ENCODE measurements around the gene LCAT. TPM values are rescaled to one million over a fixed set of nuclear protein-coding genes. Genes with fewer than 3 reads are reported as not detected.

Gene LCAT
- total and polyA plus RNA-seq, 5 experiments from 2014 or later = 0.52 to 14.7 (median 0.84) TPM

DNA sequence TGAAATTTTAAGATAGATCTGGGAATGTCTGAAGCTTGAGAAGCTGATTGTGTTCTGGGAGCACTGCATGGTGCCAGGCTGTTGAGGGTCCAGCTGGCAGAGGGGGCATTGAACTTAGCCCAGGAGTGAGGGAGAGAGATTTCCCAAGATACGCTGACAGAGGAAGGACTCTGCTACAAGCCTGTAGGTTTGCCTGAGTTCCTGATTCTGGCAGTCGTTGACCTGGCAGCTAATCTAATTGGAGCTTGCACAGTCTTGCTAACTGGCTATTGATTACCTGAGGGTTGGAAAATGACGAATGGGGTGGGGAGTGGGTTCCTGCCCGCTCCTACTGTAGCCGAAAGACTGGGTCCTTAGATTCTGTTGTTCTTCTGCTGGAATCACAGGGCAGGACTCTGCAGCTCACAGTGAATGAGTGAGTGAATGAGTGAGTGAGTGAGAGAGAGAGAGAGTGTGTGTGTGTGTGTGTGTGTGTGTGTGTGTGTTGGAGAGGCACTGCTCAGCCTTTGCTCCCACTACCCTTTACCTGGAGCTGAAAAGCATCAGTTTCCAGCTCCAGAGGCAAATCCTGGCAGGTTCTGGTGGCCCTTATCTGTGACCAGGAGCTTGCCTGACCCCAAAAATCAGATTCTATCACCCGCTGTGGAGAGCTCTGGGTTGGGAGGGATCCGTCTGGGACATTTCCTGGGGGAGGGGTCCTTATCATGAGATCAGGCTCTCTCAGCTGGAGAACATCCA, 29.0 kb downstream of the LCAT start:
- no peaks in the 10 kb centered on the region for H3K27me3 Mint-ChIP-seq
- H3K4me3 Mint-ChIP-seq = no peak overlapping the region
- no peak for DNase-seq
- POLR2A ChIA-PET = no interaction called here
- H3K4me1 Mint-ChIP-seq = peaks cover 26 to 58% (median 26%) of the 10 kb centered on the region in 4 donors
- no peak for ATAC-seq
- peak overlapping the region in 1 of 10 donors; percentile 74 for H3K27ac Mint-ChIP-seq
- no peaks in the 10 kb centered on the region for H3K9me3 Mint-ChIP-seq
- H3K36me3 Mint-ChIP-seq = peaks cover 0 to 31% (median 0%) of the 10 kb centered on the region in 3 donors

DNA sequence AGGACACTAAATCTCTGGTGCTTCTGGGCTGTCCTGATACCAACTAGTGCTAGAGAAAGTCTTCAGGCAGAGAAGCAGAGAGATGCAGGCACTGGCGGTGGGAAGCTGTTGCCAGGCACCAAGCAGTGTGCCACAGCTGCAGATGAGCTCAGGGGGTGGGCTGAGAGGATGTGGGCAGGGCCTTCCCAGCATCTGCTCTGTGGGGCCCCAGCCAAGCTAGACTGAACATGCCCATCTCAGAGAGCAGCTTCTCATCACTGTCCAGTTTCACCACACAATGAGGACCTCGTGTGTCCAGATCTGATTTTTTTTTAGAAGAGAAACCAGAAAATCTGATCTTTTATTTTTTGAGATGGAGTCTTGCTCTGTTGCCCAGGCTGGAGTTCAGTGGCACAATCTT, 33.8 kb downstream of the LCAT start:
- Mint-ChIP-seq H3K27ac (peak overlapping the region in 2 of 10 donors; percentile 22 to 52), H3K9me3 (no peaks in the 10 kb centered on the region), H3K27me3 (no peaks in the 10 kb centered on the region), H3K4me1 (peaks cover 12 to 27% (median 13%) of the 10 kb centered on the region in 4 donors), H3K36me3 (peaks cover 0 to 28% (median 0%) of the 10 kb centered on the region in 3 donors), H3K4me3 (no peak overlapping the region)
- POLR2A ChIA-PET = no interaction called here
- ATAC-seq (peak; percentile 47 to 82), DNase-seq (peak in 1 of 10 donors; percentile 26)

- DNase-seq (no peak), ATAC-seq (no peak)
- Mint-ChIP-seq H3K4me3 (no peak overlapping the region), H3K4me1 (peaks cover 5 to 24% (median 9%) of the 10 kb centered on the region in 4 donors), H3K36me3 (peaks cover 0 to 26% (median 0%) of the 10 kb centered on the region in 3 donors), H3K27ac (peak overlapping the region in 5 of 10 donors; percentile 45 to 79 (median 60)), H3K27me3 (no peaks in the 10 kb centered on the region), H3K9me3 (no peaks in the 10 kb centered on the region)
- POLR2A ChIA-PET = no interaction called here
These were observed 34.7 kb downstream of the LCAT start for GRCh38 chr16:67909056-67909742.

DNA sequence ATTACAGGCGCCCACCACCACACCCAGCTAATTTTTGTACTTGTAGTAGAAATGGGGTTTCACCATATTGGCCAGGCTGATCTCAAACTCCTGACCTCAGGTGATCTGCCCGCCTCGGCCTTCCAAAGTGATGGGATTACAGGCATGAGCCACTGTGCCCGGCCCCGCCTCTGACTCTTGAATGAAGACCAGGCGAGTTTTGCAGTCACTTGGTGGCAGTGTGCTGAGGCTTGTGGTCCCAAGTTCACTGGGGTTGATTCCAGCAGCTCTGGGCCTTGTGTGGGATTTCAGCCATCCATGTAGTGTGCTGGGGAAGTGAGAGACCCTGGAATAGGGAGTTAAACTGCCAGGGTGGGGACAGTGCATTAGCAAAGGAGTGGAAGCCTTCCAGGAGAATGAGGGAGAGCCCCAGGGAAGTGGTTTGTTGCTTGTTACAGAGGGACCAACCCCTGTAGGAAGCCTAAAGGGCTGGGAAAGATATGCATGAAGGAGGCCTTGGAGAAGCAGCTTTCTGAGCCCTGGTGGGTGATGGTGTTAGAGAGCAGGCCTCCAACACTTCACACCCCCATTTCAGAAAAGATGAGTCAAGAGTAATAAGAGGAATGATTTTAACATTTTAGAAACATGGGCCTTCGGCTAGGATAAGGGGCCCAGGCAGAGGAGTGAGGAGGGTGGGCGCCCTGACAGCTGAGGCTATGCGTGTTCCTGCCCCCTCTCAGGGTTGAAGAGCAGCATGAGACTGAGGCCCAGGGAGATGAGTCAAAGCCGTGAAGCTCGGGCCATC, 36.3 kb downstream of the LCAT start:
- H3K27me3 Mint-ChIP-seq = no peaks in the 10 kb centered on the region
- H3K27ac Mint-ChIP-seq = peak overlapping the region in 7 of 10 donors; percentile 6 to 90 (median 69)
- peaks cover 0 to 33% (median 0%) of the 10 kb centered on the region in 3 donors for H3K36me3 Mint-ChIP-seq
- no peak overlapping the region for H3K4me3 Mint-ChIP-seq
- ATAC-seq = no peak
- H3K4me1 Mint-ChIP-seq = peaks cover 8 to 21% (median 11%) of the 10 kb centered on the region in 4 donors
- POLR2A ChIA-PET = interaction anchor here (1.1 kb wide), 1 partner anchor 15 kb away, joined by 3 read pairs; the partner anchor contains the start of gene PSKH1
- no peak for DNase-seq
- no peaks in the 10 kb centered on the region for H3K9me3 Mint-ChIP-seq

DNA sequence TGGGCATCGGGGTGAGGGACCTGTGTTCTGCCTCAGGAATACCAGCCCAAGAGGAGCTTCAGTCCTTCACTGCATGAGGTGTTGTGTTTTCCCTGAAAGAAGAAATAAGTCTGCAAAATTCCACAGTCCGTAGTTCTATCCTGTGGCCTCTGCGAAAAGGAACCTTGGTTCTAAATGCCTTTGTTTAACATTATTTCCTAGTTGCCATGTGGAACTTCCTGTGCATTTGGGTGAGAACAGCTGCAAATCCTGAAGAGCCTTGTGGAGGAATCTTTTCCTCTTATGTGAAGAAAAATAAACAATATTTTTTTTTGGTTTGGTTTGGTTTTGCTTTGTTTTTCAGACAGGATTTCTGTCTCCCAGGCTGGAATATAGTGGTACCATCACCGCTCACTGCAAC, 41.1 kb downstream of the LCAT start:
- POLR2A ChIA-PET = interaction anchor here (0.6 to 1.4 kb wide), 2 partner anchors 32 to 730 kb away, joined by 3 to 8 read pairs; no protein-coding TSS in a partner anchor
- peaks cover 10 to 25% (median 16%) of the 10 kb centered on the region in 4 donors for H3K4me1 Mint-ChIP-seq
- ATAC-seq = no peak
- H3K36me3 Mint-ChIP-seq = peaks cover 0 to 35% (median 0%) of the 10 kb centered on the region in 3 donors
- no peak for DNase-seq
- no peak overlapping the region for H3K4me3 Mint-ChIP-seq
- no peaks in the 10 kb centered on the region for H3K27me3 Mint-ChIP-seq
- H3K27ac Mint-ChIP-seq = peak overlapping the region in 4 of 10 donors; percentile 47 to 67 (median 54)
- H3K9me3 Mint-ChIP-seq = no peaks in the 10 kb centered on the region

GRCh38 chr16:67901734-67902133, 42.2 kb downstream of the LCAT start:
- H3K27ac Mint-ChIP-seq = peak overlapping the region in 1 of 10 donors; percentile 38
- no peaks in the 10 kb centered on the region for H3K27me3 Mint-ChIP-seq
- DNase-seq (no peak), ATAC-seq (no peak)
- H3K9me3 Mint-ChIP-seq = no peaks in the 10 kb centered on the region
- H3K4me3 Mint-ChIP-seq = no peak overlapping the region
- peaks cover 16 to 33% (median 23%) of the 10 kb centered on the region in 4 donors for H3K4me1 Mint-ChIP-seq
- POLR2A ChIA-PET = interaction anchor here (0.7 kb wide), 1 partner anchor 34 kb away, joined by 3 read pairs; no protein-coding TSS in a partner anchor
- H3K36me3 Mint-ChIP-seq = peaks cover 0 to 36% (median 0%) of the 10 kb centered on the region in 3 donors

DNA sequence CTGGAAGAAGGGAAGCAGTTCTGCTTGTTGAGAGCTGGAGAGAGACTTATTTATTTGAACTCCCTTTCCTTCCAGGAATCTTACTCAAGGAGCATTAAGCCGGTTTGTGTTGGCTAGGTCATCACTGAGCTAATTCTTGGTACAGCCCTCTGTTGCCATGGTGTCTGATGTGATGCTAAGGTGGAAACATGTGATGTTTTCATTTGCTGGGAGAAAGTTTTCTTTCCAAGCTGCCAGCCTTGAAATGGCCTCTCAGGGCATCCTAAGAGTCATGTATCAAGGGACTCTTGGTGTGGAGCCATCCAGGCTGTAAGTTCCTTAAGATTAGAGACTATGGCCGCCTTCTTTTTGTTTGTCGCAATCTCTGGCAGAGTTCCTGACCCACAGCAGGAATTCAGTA, 46.7 kb downstream of the LCAT start:
- DNase-seq (no peak), ATAC-seq (no peak)
- peak overlapping the region in 3 of 10 donors; percentile 9 to 49 (median 45) for H3K4me3 Mint-ChIP-seq
- H3K36me3 Mint-ChIP-seq = peaks cover 0 to 18% (median 0%) of the 10 kb centered on the region in 3 donors
- POLR2A ChIA-PET = interaction anchor here (0.7 to 1.4 kb wide), 4 partner anchors 14 to 39 kb away, joined by 3 to 4 read pairs (median 3); partner anchors contain the start of genes EDC4 and PSMB10
- H3K4me1 Mint-ChIP-seq = peaks cover 22 to 67% (median 47%) of the 10 kb centered on the region in 4 donors
- peak overlapping the region in 3 of 10 donors; percentile 25 to 75 (median 64) for H3K27ac Mint-ChIP-seq
- H3K9me3 Mint-ChIP-seq = no peaks in the 10 kb centered on the region
- H3K27me3 Mint-ChIP-seq = no peaks in the 10 kb centered on the region

DNA sequence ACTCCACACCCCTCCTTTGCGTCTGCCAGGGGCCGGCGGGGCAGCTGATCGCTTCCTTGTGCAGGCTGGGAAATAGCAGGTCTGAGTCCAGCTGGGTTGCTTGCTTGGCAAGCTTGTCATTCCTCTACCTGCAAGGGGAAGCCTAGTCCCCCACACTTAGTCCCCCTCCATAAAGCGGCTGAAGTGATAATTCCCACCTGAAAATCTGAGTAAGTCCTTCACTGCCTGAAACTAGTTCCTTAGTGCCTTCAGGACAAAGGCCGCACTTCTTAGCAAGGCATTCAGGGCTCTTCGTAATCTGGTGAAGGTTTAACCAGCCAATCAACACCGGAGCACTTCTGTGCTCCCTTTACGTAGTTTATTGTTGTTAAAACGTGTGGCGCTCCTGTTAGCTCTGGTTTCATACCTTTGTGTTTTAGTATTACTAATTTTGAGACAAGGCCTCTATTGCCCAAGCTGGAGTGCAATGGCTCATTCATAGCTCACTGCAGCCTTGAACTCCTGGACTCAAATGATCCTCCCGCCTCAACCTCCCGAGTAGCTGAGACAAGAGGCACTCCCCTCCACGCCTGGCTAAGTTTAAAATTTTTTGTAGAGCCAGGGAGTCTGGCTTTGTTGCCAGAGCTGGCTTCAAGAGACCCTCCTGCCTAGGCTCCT, 50.0 kb downstream of the LCAT start:
- DNase-seq = no peak
- Mint-ChIP-seq H3K27me3 (no peaks in the 10 kb centered on the region), H3K27ac (peak overlapping the region; percentile 73 to 99 (median 97)), H3K36me3 (peaks cover 0 to 3% (median 0%) of the 10 kb centered on the region in 3 donors), H3K4me3 (peak overlapping the region; percentile 89 to 99 (median 94)), H3K4me1 (peaks cover 15 to 54% (median 41%) of the 10 kb centered on the region in 4 donors), H3K9me3 (no peaks in the 10 kb centered on the region)
- ATAC-seq = peak in 1 of 2 donors; percentile 5
- POLR2A ChIA-PET = interaction anchor here (0.6 to 3.2 kb wide), 5 partner anchors 10 to 51 kb away, joined by 3 to 15 read pairs (median 7); partner anchors contain the start of genes EDC4 and PSMB10

GRCh38 chr16:67892899-67893742, 50.8 kb downstream of the LCAT start, which contains the start of gene PSKH1:
PSKH1 (plus strand) TSS chr16:67893254; CDS start chr16:67908750, 15,496 bp downstream.
- H3K4me3 Mint-ChIP-seq = peak within 1 kb of the TSS; percentile 89 to 99 (median 94)
- ATAC-seq = peak; percentile 97 to 98
- H3K4me1 Mint-ChIP-seq = peaks cover 15 to 48% (median 39%) of the 10 kb centered on the region in 4 donors
- POLR2A ChIA-PET = interaction anchor here (0.6 to 3.2 kb wide), 11 partner anchors 11 to 372 kb away, joined by 3 to 15 read pairs (median 3); partner anchors contain the start of genes EDC4 and PSMB10
- H3K36me3 Mint-ChIP-seq = peaks cover 0 to 3% (median 0%) of the 10 kb centered on the region in 3 donors
- peak; percentile 82 to 96 (median 89) for DNase-seq
- H3K27me3 Mint-ChIP-seq = no peaks in the 10 kb centered on the region
- H3K27ac Mint-ChIP-seq = peak within 1 kb of the TSS; percentile 73 to 99 (median 97)
- H3K9me3 Mint-ChIP-seq = no peaks in the 10 kb centered on the region

DNA sequence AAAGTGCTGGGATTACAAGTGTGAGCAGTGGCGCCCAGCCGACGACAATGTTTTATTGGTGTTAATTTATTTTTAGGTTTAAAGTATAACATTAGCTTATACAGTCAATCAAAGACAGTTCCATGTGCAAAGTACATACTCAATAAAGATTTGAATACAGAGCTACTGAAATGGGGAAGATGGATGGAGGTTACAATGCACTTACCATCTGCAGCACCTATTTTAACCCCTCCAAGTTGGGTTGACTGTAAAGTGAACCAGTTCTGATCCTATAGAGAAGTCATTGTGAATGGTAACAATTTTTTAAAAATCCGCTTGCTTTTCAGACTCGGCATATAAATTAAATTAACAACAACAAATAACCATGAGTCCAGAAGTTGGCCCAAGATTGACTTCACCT, 51.5 kb downstream of the LCAT start:
- no peaks in the 10 kb centered on the region for H3K9me3 Mint-ChIP-seq
- H3K27ac Mint-ChIP-seq = peak overlapping the region; percentile 73 to 97 (median 92)

More for the DNA sequence above, 51.5 kb downstream of the LCAT start:
- no peaks in the 10 kb centered on the region for H3K27me3 Mint-ChIP-seq
- peaks cover 0 to 7% (median 0%) of the 10 kb centered on the region in 3 donors for H3K36me3 Mint-ChIP-seq
- peak overlapping the region; percentile 85 to 96 (median 92) for H3K4me3 Mint-ChIP-seq
- peaks cover 13 to 45% (median 36%) of the 10 kb centered on the region in 4 donors for H3K4me1 Mint-ChIP-seq
- ATAC-seq (no peak), DNase-seq (no peak)
- POLR2A ChIA-PET = interaction anchor here (0.6 to 3.2 kb wide), 12 partner anchors 10 to 371 kb away, joined by 3 to 15 read pairs (median 3); partner anchors contain the start of genes EDC4, PSMB10, RANBP10 and TSNAXIP1

Data from naive thymus-derived CD8-positive, alpha-beta T cell (primary cell).